HG02610 (cell line): ENCODE results near the gene BCAP31.
"Not testable (repeated sequence)": the region's sequence is repeated elsewhere in the genome, so short reads cannot be mapped to it uniquely, and the experiment has no call there.

Experiments
- ATAC-seq: cut with Tn5 transposase; IDR thresholded peaks from one replicate; pipeline ENCODE4 v1.9.1; 2021; ENCODE audit warnings: mild to moderate bottlenecking, moderate library complexity; ENCODE audit not compliant: unreplicated experiment

Gene BCAP31

GRCh38 chrX:153684467-153685155 is 39.6 kb downstream of the BCAP31 start:
- ATAC-seq = no peak

DNA sequence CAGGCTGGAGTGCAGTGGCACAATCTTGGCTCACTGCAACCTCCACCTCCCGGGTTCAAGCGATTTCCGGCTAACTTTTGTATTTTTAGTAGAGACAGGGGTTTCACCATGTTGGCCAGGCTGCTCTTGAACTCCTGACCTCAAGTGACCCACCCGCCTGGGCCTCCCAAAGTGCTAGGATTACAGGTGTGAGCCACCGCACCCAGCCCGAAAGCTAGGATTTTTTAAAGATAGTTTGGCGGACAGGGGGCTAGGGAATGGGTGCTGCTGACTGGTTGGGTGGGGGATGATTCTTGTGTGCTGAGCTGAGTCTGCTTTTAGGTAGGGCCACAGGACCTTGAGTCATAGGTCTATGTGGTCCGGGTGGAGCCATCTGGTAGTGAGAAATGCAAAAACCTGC is 40.7 kb downstream of the BCAP31 start:
- not testable (repeated sequence) for ATAC-seq

DNA sequence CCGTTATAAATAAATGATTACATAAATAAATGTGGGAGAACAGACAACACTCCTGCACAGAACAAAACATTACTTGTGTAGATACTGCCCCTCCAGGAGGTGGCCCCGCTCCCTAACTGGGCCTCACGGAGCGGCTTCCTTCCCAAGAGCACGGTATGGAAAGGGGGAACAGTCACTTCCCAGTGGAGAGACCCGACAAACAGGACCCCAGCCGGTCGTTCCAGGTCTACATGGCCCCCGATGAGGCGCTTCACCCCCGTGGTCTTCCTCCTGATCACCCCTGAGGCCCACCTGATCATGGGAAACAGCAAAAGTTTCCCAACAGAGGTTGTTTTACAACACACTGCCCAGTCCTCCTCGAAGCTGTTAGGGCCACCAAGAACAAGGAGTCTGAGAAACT is 43.0 kb downstream of the BCAP31 start:
- no peak for ATAC-seq

GRCh38 chrX:153674219-153674851 is 49.9 kb downstream of the BCAP31 start:
- no peak for ATAC-seq

GRCh38 chrX:153673428-153674218 is 50.6 kb downstream of the BCAP31 start, which contains the start of gene PNCK:
Gene PNCK (minus strand): TSS chrX:153673813. CDS start chrX:153673076, 737 bp downstream.
- no peak for ATAC-seq

DNA sequence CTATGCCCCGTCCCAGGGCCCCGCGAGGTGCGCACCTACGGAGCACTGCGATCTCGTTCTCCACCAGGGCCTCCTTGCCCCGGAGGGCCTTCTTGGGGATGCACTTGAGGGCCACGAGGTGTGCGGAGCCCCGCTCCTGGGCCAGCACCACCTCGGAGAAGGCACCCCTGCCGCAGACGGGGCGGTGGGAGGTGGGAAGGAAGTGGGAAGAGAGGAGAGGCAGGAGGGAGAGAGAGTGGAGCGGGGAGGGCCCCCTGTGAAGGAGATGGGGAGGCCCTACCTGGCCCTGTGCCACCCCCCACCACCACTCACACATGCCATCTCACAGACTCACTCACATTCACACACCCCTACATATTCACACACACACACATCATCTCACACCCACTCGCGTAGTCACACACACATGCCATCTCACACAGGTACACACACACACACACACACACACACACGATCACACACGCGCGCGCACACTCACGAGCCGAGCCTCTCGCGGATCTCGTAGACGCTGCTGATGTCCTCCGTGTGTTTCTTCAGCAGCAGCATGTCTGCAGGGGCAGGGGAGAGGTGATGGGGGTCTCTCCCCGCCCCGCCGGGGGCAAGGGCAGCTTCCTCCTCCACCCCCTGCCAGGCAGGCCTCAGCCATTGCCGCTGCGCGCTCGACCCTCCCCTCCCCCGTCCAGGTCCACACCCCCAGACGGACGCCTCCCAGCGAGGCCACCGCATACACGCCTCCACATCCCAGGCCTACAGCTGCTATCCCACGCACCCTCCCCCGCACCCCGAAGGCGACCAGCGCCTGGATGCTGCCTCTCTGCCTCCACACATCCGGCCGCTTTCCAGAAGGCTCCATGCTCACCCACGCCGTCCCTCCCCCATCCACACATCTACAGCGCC is 51.4 kb downstream of the BCAP31 start:
- no peak for ATAC-seq

- no peak for ATAC-seq
Measured at GRCh38 chrX:153671589-153672530, 52.3 kb downstream of the BCAP31 start.

DNA sequence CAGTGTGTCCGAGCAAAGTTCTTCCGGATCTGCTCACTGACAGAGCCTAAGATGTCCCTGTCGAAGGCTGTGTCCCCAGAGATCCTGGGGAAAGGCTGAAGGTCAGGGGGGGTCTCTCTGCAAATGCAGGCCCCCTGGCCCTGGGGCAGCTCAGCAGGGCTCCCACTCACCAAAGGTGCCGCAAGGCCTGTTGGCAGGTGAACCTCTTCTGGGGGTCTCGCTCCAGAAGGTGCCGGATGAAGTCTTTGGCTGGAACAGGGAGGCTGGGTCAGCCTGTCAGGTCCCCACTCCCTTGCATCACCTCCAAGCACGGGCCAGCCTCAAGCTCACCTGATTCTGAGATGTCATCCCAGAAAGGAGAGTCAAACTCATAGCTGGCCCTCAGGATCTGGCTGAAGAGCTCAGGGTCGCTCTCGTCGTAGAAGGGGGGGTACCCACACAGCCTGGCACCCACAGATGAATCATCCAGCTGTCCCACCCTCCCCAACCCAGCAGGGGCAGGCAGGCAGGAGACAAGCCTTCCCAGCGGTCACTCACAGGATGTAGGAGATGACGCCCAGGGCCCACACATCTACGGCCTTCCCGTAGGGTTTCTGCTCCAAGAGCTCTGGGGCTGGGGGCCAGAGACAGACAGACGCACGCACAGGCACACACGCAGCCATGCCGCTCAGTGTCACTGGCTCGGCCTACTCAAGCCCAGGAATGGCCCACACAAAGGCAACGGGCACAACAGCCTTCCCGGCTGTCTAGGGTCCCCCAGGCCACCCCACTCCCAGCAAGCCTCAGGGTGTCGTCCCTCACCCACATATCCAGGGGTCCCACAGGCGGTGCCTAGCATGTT is 53.2 kb downstream of the BCAP31 start:
- no peak for ATAC-seq

DNA sequence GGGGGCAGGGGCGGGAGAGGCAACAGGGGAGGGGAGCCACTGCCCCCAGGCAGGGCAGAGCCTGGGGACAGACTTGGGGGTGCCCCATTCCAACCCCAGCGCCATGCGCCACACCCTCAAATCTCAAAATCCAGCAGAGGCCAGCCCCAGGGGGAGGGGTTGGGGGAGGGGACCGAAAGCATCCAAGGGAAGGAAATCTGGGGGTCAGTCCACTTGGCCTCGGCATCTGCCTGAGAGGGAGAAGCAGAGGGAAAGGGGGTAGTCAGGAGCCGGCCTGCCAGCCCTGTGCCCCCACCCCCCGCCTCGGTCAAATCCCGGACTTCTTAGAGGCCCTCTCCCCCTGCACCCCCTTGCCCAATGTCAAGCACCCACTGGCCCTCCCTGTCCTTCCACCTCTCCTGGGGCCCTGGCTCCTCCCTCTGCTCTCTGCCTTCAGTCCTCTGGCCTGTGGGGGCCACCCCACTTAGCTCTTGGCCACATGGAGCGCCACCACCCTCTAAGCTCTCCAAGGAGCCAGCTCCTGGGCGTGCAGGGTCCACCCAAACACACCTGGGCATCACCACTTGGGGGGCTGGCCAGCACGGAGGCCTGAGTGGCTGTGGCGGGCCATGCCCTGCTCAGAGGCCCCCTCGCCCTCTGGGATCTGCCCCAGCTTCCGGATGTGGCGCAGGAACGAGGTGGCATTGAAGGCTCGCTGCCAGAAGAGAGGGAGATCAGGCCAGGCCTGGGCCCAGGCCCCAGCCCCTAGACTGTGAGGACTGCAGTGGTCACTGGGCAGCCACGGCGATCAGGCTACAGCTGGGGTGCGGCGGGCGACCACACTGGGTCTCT is 54.1 kb downstream of the BCAP31 start:
- no peak for ATAC-seq

- no peak for ATAC-seq
Measured at GRCh38 chrX:153669174-153669890, 54.9 kb downstream of the BCAP31 start.

GRCh38 chrX:153668423-153669173 is 55.6 kb downstream of the BCAP31 start:
- ATAC-seq = no peak

- no peak for ATAC-seq
Measured at GRCh38 chrX:153667956-153668396, 56.2 kb downstream of the BCAP31 start.

DNA sequence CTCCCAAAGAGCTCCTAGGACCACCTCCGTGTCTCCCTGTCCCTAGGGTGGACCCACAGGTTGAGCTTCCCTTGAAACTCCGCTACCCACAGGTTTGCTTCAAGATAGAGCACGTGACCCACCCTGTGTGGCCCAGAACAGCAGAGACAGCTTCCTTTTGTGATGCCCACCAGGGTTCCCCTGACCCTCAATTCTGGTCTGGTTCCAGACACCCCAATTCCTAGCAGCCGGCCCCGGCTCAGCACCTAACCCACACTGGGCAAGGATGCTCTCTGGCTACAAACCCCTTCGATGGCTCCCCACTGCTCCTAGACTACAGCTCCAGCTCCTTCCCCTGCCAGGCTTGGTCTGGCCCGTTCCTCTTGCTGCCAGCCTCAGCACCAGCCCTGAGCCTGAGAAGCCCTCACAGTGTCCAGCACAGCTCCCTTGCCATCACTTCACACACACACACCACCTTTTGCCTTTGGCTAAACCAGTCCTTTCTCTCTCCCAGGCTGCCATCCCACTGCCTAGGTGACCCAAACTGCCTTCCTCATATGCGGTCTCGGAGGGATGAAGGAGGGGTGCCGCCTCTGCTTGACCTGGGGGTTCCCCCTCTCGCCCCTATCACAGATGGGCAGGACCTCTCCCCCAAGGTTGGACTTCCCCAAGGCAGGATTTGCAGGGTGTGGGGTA is 56.8 kb downstream of the BCAP31 start:
- no peak for ATAC-seq

GRCh38 chrX:153665726-153666306 is 58.4 kb downstream of the BCAP31 start:
- ATAC-seq = no peak

GRCh38 chrX:153662266-153662665 is 61.9 kb downstream of the BCAP31 start:
- ATAC-seq = no peak

DNA sequence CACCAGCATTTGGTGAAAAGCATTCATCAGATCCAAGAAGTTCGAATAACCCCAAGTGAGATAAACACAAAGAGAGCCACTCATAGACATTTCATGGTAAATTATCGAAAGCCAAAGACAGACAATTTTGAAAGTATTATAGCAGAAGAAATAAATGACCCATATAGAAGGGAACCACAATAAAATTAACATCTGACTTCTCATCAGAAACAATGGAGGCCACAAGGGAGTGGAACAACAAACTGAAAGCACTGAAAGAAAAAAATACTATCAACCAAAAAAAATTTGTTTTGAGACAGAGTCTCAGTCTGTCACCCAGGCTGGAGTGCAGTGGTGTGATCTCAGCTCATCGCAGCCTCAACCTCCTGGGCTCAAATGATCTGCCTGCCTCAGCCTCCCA is 64.9 kb downstream of the BCAP31 start:
- no peak for ATAC-seq
